ENCODE results near the gene CASQ1. TPM values are rescaled to one million over a fixed set of nuclear protein-coding genes. Genes with fewer than 3 reads are reported as not detected.

Gene CASQ1
- not detected in 2 replicates for total RNA-seq (2014; rRNA removed; shearing (Covaris generic))
- polyA plus RNA-seq (2015; cell fraction: cytosol; rRNA removed), result 0.03 and 0.17 TPM in 2 replicates
- polyA plus RNA-seq (2015; cell fraction: nucleus; rRNA removed), result not detected in 2 replicates

DNA sequence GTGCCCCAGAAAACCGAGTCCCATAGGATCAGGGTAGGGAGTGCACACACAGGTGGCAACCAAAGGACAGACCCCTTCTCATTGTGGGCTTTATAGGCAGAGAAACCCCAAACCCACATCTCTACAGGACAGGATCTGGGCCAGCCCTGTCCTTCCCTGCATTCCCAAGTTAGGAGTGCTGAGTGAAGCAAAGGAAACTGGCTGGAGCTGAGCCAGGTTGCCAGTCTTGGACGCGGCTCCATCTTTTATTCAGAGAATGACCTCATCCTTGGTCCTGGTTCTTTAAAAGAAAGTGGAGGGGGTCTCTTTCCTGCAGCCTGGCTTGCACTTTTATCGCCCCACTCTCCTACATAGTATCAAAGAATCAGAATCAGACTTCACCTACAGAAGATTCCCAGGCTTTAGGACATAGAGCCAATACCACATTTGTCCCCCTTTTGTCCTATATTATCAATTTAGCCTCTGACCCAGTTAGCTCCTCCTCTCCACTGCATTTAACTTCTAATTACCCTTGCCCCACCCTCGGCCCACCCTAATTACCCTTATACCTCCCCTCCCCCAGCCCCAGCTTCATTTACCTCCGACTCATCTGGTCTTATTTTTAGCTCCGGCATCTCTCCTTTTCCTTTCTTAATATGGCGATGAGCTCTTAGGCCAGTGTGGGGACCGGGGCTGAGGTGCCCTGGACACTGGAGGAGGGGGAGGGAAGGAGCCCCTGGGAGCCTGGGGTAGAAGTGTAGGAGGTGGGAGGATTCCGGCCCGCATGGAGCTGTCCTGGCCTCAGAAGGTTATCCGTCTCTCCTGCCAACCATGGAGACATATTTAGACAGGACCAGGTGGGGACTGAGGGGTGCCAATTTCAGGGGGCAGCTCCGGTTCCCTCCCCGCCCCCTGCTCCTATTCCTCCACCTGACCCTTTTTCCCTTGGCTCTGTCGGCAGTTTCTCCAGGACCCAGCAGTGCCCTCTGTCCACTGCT lies at the start of gene CASQ1:
Gene CASQ1 (plus strand): TSS at position 927 of the 977 bp plus-strand sequence. CDS start 177 bp downstream, outside the sequence.
- peak; percentile 33 for DNase-seq (ENCODE audit: low read depth)

GRCh38 chr1:160143695-160144094 lies 46.7 kb upstream of the CASQ1 start:
- DNase-seq (ENCODE audit: low read depth), result no peak

DNA sequence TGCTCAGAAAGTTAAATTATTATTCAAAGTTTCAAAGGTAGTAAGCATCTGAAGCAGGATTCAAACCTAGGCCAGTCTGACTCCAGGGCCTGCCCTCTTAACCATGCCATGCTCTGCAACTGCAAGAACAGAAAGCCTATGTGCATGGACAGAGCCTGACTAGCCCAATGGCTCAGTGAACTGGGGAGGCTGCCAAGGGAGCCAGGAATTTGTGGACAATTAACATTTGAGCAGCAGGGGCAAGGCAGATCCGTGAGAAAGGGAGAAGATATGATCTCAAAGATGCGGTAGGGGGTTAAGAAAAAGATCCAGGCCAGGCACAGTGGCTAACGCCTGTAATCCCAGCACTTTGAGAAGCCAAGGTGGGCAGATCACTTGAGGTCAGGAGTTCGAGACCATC lies 45.5 kb upstream of the CASQ1 start:
- DNase-seq (ENCODE audit: low read depth), result no peak

- DNase-seq (ENCODE audit: low read depth), result no peak
Measured at GRCh38 chr1:160146107-160146506, 44.3 kb upstream of the CASQ1 start.

GRCh38 chr1:160148121-160148520 lies 42.3 kb upstream of the CASQ1 start:
- DNase-seq (ENCODE audit: low read depth), result no peak

DNA sequence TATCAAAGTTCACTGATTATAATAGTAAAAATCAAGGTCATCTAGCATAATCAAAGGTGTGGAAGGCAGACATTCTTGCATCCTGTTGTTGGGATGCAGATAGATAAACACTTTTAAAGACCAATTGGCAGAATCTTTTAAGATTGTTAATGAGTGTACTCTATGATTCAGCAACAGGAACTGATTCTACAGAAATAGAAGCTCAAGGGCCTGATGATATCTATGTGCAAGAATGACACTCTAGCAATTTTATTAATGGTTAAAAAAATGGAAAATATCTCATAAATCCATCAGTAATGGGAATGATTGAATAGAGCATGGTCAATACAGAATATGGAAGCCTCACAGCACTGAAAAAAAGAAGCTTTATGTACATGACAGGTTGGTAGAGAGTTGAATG lies 41.1 kb upstream of the CASQ1 start:
- no peak for DNase-seq (ENCODE audit: low read depth)

- DNase-seq (ENCODE audit: low read depth), result no peak
Measured at GRCh38 chr1:160149716-160150115, 40.7 kb upstream of the CASQ1 start.

DNA sequence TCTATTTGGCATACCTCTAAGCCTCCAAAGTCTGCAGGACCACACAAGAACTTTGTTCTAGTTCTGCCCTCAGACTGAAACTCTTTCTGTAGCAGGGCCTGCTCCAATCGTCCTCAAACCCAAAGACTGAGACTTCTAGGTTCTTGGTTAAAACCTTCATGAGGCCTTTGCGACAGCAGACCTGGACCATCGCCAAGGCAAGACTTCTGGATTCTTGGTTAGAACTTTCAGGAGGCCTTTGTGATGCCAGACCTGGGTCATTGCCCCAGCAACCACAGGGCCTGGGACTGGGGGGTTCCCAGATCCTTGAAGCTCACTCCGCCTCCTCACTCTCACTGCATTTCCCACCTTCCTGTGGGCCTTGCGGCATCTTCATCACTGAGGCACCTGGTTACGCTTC lies 39.1 kb upstream of the CASQ1 start, which contains the start of gene ATP1A4:
Gene ATP1A4 (plus strand): TSS at position 301 of the 400 bp plus-strand sequence. CDS start 438 bp downstream, outside the sequence.
- no peak for DNase-seq (ENCODE audit: low read depth)

DNA sequence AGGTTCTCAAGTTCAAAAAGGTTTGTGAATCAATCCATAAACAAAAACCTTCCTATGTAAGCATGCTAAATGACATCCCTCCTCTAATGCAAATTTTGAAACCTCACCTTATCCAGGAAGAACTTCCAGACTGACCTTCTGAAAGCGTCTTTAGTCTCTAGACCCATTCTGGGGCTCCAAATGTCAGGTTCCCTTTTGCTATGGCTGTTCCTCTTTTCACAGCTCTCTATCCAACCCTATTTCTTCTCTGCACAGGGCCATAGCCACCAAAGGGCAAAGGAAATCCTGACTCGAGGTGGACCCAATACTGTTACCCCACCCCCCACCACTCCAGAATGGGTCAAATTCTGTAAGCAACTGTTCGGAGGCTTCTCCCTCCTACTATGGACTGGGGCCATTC lies 35.6 kb upstream of the CASQ1 start:
- DNase-seq (ENCODE audit: low read depth), result no peak

- no peak for DNase-seq (ENCODE audit: low read depth)
Measured at GRCh38 chr1:160156361-160156760, 34.0 kb upstream of the CASQ1 start.

DNA sequence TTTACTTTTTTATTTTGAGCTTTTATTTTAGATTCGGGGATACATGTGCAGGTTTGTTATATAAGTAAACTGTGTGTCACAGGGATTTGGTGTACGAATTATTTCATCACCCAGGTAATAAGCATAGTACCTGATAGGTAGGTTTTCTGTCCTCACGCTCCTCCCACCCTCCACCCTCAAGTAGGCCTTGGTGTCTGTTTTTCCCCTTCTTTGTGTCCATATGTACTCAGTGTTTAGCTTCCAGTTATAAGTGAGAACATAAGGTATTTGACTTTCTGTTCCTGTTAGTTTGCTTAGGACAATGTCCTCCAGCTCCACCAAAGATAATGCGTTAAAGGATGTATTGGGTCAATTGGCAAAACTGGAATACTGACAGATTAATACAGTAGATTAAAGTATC lies 33.2 kb upstream of the CASQ1 start:
- DNase-seq (ENCODE audit: low read depth), result no peak

DNA sequence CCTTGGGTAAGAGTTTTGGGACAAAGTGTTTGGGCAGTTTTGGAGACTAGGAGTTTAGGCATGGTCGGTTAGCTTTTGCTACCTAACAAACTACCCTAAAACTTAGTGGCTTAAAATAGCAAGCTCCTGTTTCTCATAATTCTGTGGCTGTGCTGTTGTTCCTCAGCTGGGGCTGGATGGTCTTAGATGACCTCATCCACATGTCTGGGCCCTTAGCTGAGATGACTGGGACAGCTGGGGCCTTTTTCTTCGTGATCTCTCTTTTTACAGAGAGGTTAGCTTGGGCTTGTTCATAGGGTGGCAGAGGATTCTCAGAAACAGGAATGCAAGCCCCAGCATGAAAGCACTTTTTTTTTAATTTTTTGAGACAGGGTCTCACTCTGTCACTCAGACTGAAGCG lies 32.3 kb upstream of the CASQ1 start:
- no peak for DNase-seq (ENCODE audit: low read depth)

DNA sequence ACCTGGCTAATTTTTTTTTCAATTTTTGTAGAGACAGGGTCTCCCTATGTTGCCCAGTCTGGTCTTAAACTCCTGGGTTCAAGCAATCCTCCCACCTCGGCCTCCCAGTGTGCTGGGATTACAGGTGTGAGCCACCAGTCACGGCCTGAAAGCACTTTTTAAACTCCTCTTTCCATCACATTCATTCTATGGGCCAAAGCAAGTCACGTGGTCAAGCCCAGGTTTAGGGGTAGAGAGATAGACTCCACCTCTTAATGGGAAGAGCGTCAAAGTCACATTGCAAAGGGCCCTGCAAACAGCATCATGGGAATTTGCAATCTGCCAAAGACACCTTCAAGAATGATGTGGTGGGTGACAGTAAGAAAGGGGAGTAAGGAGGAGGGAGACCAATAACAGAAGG lies 31.8 kb upstream of the CASQ1 start:
- no peak for DNase-seq (ENCODE audit: low read depth)

GRCh38 chr1:160159846-160160245 lies 30.5 kb upstream of the CASQ1 start:
- DNase-seq (ENCODE audit: low read depth), result no peak

- DNase-seq (ENCODE audit: low read depth), result peak; percentile 23
Measured at GRCh38 chr1:160161965-160162705, 28.2 kb upstream of the CASQ1 start.

GRCh38 chr1:160162931-160163330 lies 27.4 kb upstream of the CASQ1 start:
- DNase-seq (ENCODE audit: low read depth), result no peak

- DNase-seq (ENCODE audit: low read depth), result no peak
Measured at GRCh38 chr1:160163615-160164014, 26.8 kb upstream of the CASQ1 start.

- no peak for DNase-seq (ENCODE audit: low read depth)
Measured at GRCh38 chr1:160164121-160164520, 26.3 kb upstream of the CASQ1 start.

DNA sequence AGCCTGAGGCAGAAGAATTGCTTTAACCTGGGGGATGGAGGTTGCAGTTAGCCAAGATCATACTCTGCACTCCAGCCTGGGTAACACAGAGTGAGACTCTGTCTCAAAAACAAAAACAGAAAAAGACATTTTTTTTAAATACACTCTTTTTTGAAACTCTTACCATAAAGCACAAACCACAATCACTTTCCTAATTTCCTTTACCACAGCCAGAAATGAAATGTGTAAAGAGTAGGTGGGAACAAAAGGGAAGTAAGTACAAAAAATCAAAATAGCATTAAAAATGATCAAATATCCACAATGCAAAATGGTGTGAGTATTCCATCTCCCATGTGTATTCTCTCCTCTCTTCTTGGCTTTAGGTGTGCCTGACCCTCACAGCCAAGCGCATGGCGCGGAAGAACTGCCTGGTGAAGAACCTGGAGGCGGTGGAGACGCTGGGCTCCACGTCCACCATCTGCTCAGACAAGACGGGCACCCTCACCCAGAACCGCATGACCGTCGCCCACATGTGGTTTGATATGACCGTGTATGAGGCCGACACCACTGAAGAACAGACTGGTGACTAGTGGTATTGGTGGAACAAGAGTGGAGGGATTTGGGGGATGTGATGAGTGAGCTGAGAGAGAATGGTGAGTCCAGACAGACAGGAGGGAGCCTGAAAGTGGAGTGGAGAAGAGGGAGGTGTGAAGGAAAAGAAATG lies 24.1 kb upstream of the CASQ1 start:
- DNase-seq (ENCODE audit: low read depth), result no peak

DNA sequence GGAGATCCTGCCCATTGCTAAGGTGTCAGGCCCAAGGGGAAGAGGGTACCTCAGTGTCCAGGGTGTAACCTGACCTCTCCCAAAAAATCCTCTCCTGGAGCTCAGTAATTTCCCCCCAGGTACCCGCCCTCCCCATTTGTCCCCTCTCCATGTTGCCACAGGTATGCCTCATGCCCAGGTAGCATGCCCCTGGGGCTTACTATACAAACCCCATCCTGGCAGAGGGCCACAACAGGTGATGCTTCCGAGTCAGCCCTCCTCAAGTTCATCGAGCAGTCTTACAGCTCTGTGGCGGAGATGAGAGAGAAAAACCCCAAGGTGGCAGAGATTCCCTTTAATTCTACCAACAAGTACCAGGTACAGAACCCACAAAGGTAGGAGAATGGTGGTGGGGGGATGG lies 23.3 kb upstream of the CASQ1 start:
- no peak for DNase-seq (ENCODE audit: low read depth)

DNA sequence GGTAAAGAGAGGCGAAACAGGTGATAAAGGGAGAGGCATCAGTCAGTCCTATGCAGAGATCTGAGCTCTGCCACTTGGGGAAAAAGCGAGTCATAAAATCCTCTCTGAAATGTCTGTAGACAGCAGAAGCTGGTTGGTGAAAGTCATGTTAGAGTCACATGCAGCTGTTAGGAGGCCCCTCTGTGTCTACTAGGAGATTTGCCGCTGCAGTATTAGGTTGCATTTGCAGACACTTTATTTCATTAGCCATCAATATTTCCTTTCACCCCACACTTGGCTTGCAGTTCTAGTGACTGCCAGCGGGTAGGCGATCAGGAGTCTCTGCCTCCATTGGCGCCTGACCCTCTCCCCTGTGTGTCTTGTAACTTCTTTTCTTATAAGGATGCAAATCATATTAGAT lies 22.8 kb upstream of the CASQ1 start:
- peak; percentile 27 for DNase-seq (ENCODE audit: low read depth)

Measured in HT1080 (cell line).